AG20443 (cell line): ENCODE measurements around the gene DYNLRB2.

Source experiments
- DNase-seq: peaks from one replicate; pipeline ENCODE4 v3.0.0; 2012; ENCODE audit warnings: low spot score, mixed read lengths

The DYNLRB2 gene

DNA sequence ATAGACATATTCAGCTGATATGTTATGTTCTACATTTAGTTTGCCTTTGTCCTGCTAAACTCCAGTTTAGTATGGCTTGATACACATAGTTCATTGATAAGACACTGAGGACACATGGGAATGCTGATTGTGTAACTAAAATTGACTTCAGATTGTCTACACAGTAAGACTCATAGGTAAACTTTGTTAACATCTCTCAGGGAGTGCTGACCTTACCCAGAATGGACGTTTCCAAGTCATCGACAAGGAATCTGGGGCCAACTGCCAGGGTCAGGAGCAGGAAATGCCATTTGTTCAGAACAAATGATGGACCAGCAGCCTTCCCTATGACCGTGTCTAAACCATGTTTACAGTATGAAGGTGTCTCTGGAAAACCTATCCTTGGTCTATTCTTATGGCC lies 58.7 kb downstream of the DYNLRB2 start:
- DNase-seq = no peak
